ENCODE measurements around the gene DIRAS3.
"Not testable (repeated sequence)": the region's sequence is repeated elsewhere in the genome, so short reads cannot be mapped to it uniquely, and the experiment has no call there.

Gene DIRAS3

GRCh38 chr1:68049941-68050878 is at the start of gene DIRAS3:
DIRAS3 (minus strand) TSS chr1:68050627; CDS start chr1:68047297, 3,330 bp downstream.
- peak; percentile 38 for DNase-seq

- DNase-seq, result no peak
Observed at GRCh38 chr1:68093737-68094136, 43.3 kb upstream of the DIRAS3 start.

- DNase-seq, result no peak
Observed at GRCh38 chr1:68087184-68087583, 36.8 kb upstream of the DIRAS3 start.

GRCh38 chr1:68085752-68086151 is 35.3 kb upstream of the DIRAS3 start:
- no peak for DNase-seq

GRCh38 chr1:68083686-68084085 is 33.3 kb upstream of the DIRAS3 start:
- DNase-seq, result no peak

GRCh38 chr1:68081775-68082283 is 31.4 kb upstream of the DIRAS3 start:
- no peak for DNase-seq

GRCh38 chr1:68078647-68079046 is 28.2 kb upstream of the DIRAS3 start:
- no peak for DNase-seq

GRCh38 chr1:68074472-68074871 is 24.0 kb upstream of the DIRAS3 start:
- no peak for DNase-seq

GRCh38 chr1:68065766-68066165 is 15.3 kb upstream of the DIRAS3 start:
- no peak for DNase-seq

- not testable (repeated sequence) for DNase-seq
Observed at GRCh38 chr1:68058053-68058452, 7.6 kb upstream of the DIRAS3 start.

- DNase-seq, result no peak
Observed at GRCh38 chr1:68057564-68057963, 7.1 kb upstream of the DIRAS3 start.

GRCh38 chr1:68057050-68057449 is 6.6 kb upstream of the DIRAS3 start:
- no peak for DNase-seq

GRCh38 chr1:68051475-68051874 is 1.0 kb upstream of the DIRAS3 start:
- peak; percentile 88 for DNase-seq

GRCh38 chr1:68047659-68048026 is 2.8 kb downstream of the DIRAS3 start:
- no peak for DNase-seq

- no peak for DNase-seq
Observed at GRCh38 chr1:68046885-68047658, 3.4 kb downstream of the DIRAS3 start.

GRCh38 chr1:68046423-68046822 is 4.0 kb downstream of the DIRAS3 start:
- DNase-seq, result no peak

- no peak for DNase-seq
Observed at GRCh38 chr1:68045511-68046180, 4.8 kb downstream of the DIRAS3 start.

GRCh38 chr1:68043443-68044090 is 6.9 kb downstream of the DIRAS3 start:
- no peak for DNase-seq

- no peak for DNase-seq
Observed at GRCh38 chr1:68036946-68037345, 13.5 kb downstream of the DIRAS3 start.

- no peak for DNase-seq
Observed at GRCh38 chr1:68029444-68029843, 21.0 kb downstream of the DIRAS3 start.

GRCh38 chr1:68028566-68028965 is 21.9 kb downstream of the DIRAS3 start:
- no peak for DNase-seq

GRCh38 chr1:68024635-68025338 is 25.6 kb downstream of the DIRAS3 start:
- DNase-seq, result no peak
